DND-41 (cell line): ENCODE measurements around the gene EPM2A.

Source experiments
- EZH2 ChIP-seq: IDR thresholded peaks from 3 replicates; pipeline ENCODE4 v1.6.1; 2012; ENCODE audit warnings: borderline replicate concordance, low read depth, mild to moderate bottlenecking, moderate library complexity, low read length, inconsistent platforms; ENCODE audit not compliant: severe bottlenecking
- TF ChIP-seq, protein P1 (sequence below): IDR thresholded peaks from 2 replicates; pipeline ENCODE4 v1.5.1; 2012; ENCODE audit warnings: borderline replicate concordance, low read length, moderate library complexity, mild to moderate bottlenecking; ENCODE audit not compliant: poor library complexity, severe bottlenecking; ENCODE audit errors: extremely low read depth

DNA sequence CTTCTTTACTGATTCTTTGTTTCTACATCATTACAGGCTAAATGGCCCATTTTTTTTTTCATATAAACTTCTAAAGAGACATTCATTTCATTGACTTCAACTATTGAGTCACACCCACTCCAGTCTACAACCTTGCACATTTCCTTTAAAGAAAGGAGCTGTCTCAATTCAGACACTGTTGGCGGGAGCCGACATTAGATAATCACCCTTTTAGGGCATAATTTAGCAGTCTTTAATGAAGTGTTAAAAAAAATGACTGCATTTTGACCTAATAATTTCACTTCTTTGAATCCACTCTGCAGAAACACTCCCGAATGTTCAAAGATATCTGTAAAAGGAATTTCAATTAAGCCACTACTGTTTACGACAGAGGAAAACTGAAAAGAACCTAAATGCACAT lies 1.5 kb downstream of the EPM2A start:
- TF ChIP-seq, protein P1, sequence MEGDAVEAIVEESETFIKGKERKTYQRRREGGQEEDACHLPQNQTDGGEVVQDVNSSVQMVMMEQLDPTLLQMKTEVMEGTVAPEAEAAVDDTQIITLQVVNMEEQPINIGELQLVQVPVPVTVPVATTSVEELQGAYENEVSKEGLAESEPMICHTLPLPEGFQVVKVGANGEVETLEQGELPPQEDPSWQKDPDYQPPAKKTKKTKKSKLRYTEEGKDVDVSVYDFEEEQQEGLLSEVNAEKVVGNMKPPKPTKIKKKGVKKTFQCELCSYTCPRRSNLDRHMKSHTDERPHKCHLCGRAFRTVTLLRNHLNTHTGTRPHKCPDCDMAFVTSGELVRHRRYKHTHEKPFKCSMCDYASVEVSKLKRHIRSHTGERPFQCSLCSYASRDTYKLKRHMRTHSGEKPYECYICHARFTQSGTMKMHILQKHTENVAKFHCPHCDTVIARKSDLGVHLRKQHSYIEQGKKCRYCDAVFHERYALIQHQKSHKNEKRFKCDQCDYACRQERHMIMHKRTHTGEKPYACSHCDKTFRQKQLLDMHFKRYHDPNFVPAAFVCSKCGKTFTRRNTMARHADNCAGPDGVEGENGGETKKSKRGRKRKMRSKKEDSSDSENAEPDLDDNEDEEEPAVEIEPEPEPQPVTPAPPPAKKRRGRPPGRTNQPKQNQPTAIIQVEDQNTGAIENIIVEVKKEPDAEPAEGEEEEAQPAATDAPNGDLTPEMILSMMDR, result no peak
- TF ChIP-seq EZH2, result no peak
